ENCODE results near the gene SPSB4.
"Not testable (repeated sequence)": the region's sequence is repeated elsewhere in the genome, so short reads cannot be mapped to it uniquely, and the experiment has no call there.

SPSB4 gene

GRCh38 chr3:141116721-141117120 lies 65.6 kb downstream of the SPSB4 start:
- no peak for DNase-seq (ENCODE audit: low read depth)

- DNase-seq (ENCODE audit: low read depth), result not testable (repeated sequence)
These were observed 66.8 kb downstream of the SPSB4 start for GRCh38 chr3:141117982-141118381.

GRCh38 chr3:141122455-141123030 lies 71.4 kb downstream of the SPSB4 start:
- DNase-seq (ENCODE audit: low read depth), result no peak

- no peak for DNase-seq (ENCODE audit: low read depth)
These were observed 72.7 kb downstream of the SPSB4 start for GRCh38 chr3:141123677-141124410.

- DNase-seq (ENCODE audit: low read depth), result no peak
These were observed 73.6 kb downstream of the SPSB4 start for GRCh38 chr3:141124715-141125114.

- DNase-seq (ENCODE audit: low read depth), result no peak
These were observed 74.2 kb downstream of the SPSB4 start for GRCh38 chr3:141125351-141125750.

GRCh38 chr3:141126661-141127343 lies 75.7 kb downstream of the SPSB4 start:
- DNase-seq (ENCODE audit: low read depth), result no peak

GRCh38 chr3:141127344-141128125 lies 76.4 kb downstream of the SPSB4 start:
- DNase-seq (ENCODE audit: low read depth), result no peak

GRCh38 chr3:141128126-141128777 lies 77.1 kb downstream of the SPSB4 start:
- no peak for DNase-seq (ENCODE audit: low read depth)

GRCh38 chr3:141129049-141129448 lies 77.9 kb downstream of the SPSB4 start:
- DNase-seq (ENCODE audit: low read depth), result no peak

- DNase-seq (ENCODE audit: low read depth), result no peak
These were observed 78.4 kb downstream of the SPSB4 start for GRCh38 chr3:141129541-141130011.

- no peak for DNase-seq (ENCODE audit: low read depth)
These were observed 92.4 kb downstream of the SPSB4 start for GRCh38 chr3:141143517-141143916.

GRCh38 chr3:141146979-141147470 lies 95.9 kb downstream of the SPSB4 start:
- DNase-seq (ENCODE audit: low read depth), result no peak

- DNase-seq (ENCODE audit: low read depth), result no peak
These were observed 96.5 kb downstream of the SPSB4 start for GRCh38 chr3:141147657-141148056.

- no peak for DNase-seq (ENCODE audit: low read depth)
These were observed 97.0 kb downstream of the SPSB4 start for GRCh38 chr3:141148169-141148568.

- no peak for DNase-seq (ENCODE audit: low read depth)
These were observed 97.6 kb downstream of the SPSB4 start for GRCh38 chr3:141148770-141149169.

- DNase-seq (ENCODE audit: low read depth), result no peak
These were observed 99.1 kb downstream of the SPSB4 start for GRCh38 chr3:141150081-141150830.

- no peak for DNase-seq (ENCODE audit: low read depth)
These were observed 99.8 kb downstream of the SPSB4 start for GRCh38 chr3:141150931-141151330.

- DNase-seq (ENCODE audit: low read depth), result no peak
These were observed 100.3 kb downstream of the SPSB4 start for GRCh38 chr3:141151439-141151838.

- no peak for DNase-seq (ENCODE audit: low read depth)
These were observed 101.0 kb downstream of the SPSB4 start for GRCh38 chr3:141152130-141152529.

Data from GM04504 (cell line).